Ishikawa (cell line): ENCODE results near the gene LGR6.

Experiments
- CEBPB ChIP-seq: IDR thresholded peaks from 2 replicates; pipeline ENCODE4 v1.6.1; 2012
- CREB1 ChIP-seq: IDR thresholded peaks from 2 replicates; pipeline ENCODE4 v1.6.1; 2012; ENCODE audit warnings: low read depth
- EGR1 ChIP-seq: IDR thresholded peaks from 2 replicates; pipeline ENCODE4 v1.6.1; 2012
- EP300 ChIP-seq: IDR thresholded peaks from 2 replicates; pipeline ENCODE4 v1.6.1; 2012; ENCODE audit warnings: borderline replicate concordance
- FOXM1 ChIP-seq: IDR thresholded peaks from 2 replicates; pipeline ENCODE4 v1.6.1; 2012; ENCODE audit warnings: low read depth, borderline replicate concordance
- MAX ChIP-seq: IDR thresholded peaks from 2 replicates; pipeline ENCODE4 v1.6.1; 2012
- NFIC ChIP-seq: IDR thresholded peaks from 2 replicates; pipeline ENCODE4 v1.6.1; 2012
- RAD21 ChIP-seq: IDR thresholded peaks from 2 replicates; pipeline ENCODE4 v1.6.1; 2012; ENCODE audit warnings: low read depth
- REST ChIP-seq: IDR thresholded peaks from 2 replicates; pipeline ENCODE4 v1.6.1; 2012; ENCODE audit warnings: low read depth, mild to moderate bottlenecking
- TAF1 ChIP-seq: IDR thresholded peaks from 2 replicates; pipeline ENCODE4 v1.6.1; 2012; ENCODE audit warnings: low read depth, mild to moderate bottlenecking
- TCF12 ChIP-seq: IDR thresholded peaks from 2 replicates; pipeline ENCODE4 v1.6.1; 2012; ENCODE audit warnings: low read depth
- TEAD4 ChIP-seq: IDR thresholded peaks from 2 replicates; pipeline ENCODE4 v1.6.1; 2012
- USF1 ChIP-seq: IDR thresholded peaks from 2 replicates; pipeline ENCODE4 v1.6.1; 2012
- YY1 ChIP-seq: IDR thresholded peaks from 2 replicates; pipeline ENCODE4 v1.6.1; 2012; ENCODE audit warnings: low read depth
- ZBTB7A ChIP-seq: IDR thresholded peaks from 2 replicates; pipeline ENCODE4 v1.6.1; 2012; ENCODE audit warnings: low read depth

The LGR6 gene

GRCh38 chr1:202167708-202168415 is 25.7 kb upstream of the LGR6 start:
- TF ChIP-seq TEAD4 = no peak
- no peak for TF ChIP-seq EGR1
- TF ChIP-seq CREB1 = no peak
- no peak for TF ChIP-seq RAD21
- no peak for TF ChIP-seq USF1
- no peak for TF ChIP-seq NFIC
- TF ChIP-seq REST = no peak

GRCh38 chr1:202168861-202169260 is 24.7 kb upstream of the LGR6 start:
- TF ChIP-seq REST (no peak), USF1 (no peak), TAF1 (no peak), TEAD4 (no peak), ZBTB7A (no peak), MAX (no peak), FOXM1 (no peak), RAD21 (no peak), CEBPB (no peak), TCF12 (no peak), YY1 (no peak), EP300 (no peak), CREB1 (no peak), EGR1 (no peak)

- no peak for TF ChIP-seq RAD21
- TF ChIP-seq TEAD4 = no peak
- TF ChIP-seq FOXM1 = no peak
- no peak for TF ChIP-seq MAX
- no peak for TF ChIP-seq EP300
- no peak for TF ChIP-seq REST
- no peak for TF ChIP-seq CEBPB
- TF ChIP-seq YY1 = no peak
- TF ChIP-seq CREB1 = no peak
Observed at GRCh38 chr1:202170726-202171125, 22.9 kb upstream of the LGR6 start.

GRCh38 chr1:202171292-202172014 is 22.1 kb upstream of the LGR6 start:
- no peak for TF ChIP-seq ZBTB7A
- no peak for TF ChIP-seq TEAD4
- TF ChIP-seq USF1 = no peak
- TF ChIP-seq CEBPB = no peak
- TF ChIP-seq EP300 = no peak
- TF ChIP-seq REST = no peak
- no peak for TF ChIP-seq CREB1
- TF ChIP-seq YY1 = no peak
- TF ChIP-seq NFIC = no peak
